HCT116 (cell line): ENCODE data around the gene SERPINI2. TPM values are rescaled to one million over a fixed set of nuclear protein-coding genes. Genes with fewer than 3 reads are reported as not detected.

Source experiments
- ATAC-seq: fragments of 200-7000 bp; cut with Tn5 transposase; 2 replicates; pipeline ENCODE4 v1.9.1; 2020; ENCODE audit warnings: mild to moderate bottlenecking, moderate library complexity
- BruUV-seq: library from RNA; stranded (reverse); fragments of 400-500 nt; replicated peaks from 2 replicates; lab custom pipeline; 2021; lab: Mats Ljungman, UMichigan
- CTCF ChIA-PET: fragments of 300-600 bp; sonication (Branson Sonifier 250); formaldehyde crosslinking; loops from one replicate; lab custom pipeline; 2021; ENCODE audit warnings: antibody characterized with exemption; lab: Charles Lee
- POLR2A ChIA-PET: fragments of 300-600, 350-600 bp; sonication (Branson Sonifier 250); formaldehyde crosslinking; loops from one replicate; lab custom pipeline; 2021; ENCODE audit warnings: antibody characterized with exemption; lab: Charles Lee
- RAD21 ChIA-PET, 2 experiments: fragments of 300-600 bp; sonication (Branson Sonifier 250); formaldehyde crosslinking; loops; one replicate each; lab custom pipeline; 2023; ENCODE audit warnings: low total read pairs in 2 of 2; ENCODE audit not compliant: uncharacterized antibody in 2 of 2, unreplicated experiment in 2 of 2, low non-redundant PET in 1 of 2; lab: Charles Lee
- DNase-seq: peaks from one replicate; pipeline ENCODE4 v3.0.0-alpha.2; 2010; ENCODE audit warnings: low read depth, low spot score
- H2AFZ ChIP-seq: fragments of 200-600 bp; shearing (Covaris generic), sonication (generic); 2 replicates; pipeline ENCODE4 v1.6.1; 2017; ENCODE audit warnings: low read depth, mixed run types, mixed read lengths, antibody characterized with exemption, low read length; ENCODE audit not compliant: poor library complexity, severe bottlenecking
- H3K27ac ChIP-seq: 2 replicates; pipeline ENCODE4 v1.5.1; 2012; ENCODE audit warnings: low read depth, low read length
- H3K27me3 ChIP-seq: fragments of 200-600 bp; sonication (generic); 2 replicates; pipeline ENCODE4 v1.6.1; 2016; ENCODE audit warnings: mixed run types, low read length, mixed read lengths; ENCODE audit not compliant: insufficient read depth
- H3K36me3 ChIP-seq, 2 experiments: fragments of 200-500 bp in 1 of 2; fragments of 200-600 bp in 1 of 2; sonication (Bioruptor generic) in 1 of 2; sonication (generic) in 1 of 2; 2 replicates each; pipeline versions ENCODE4 v1.5.1 to v1.6.1; 2014 to 2016; ENCODE audit warnings: low read length in 2 of 2, inconsistent platforms in 1 of 2, mixed read lengths in 1 of 2, mixed run types in 1 of 2; ENCODE audit not compliant: insufficient read depth in 2 of 2, control insufficient read depth in 1 of 2
- H3K4me1 ChIP-seq, 2 experiments: fragments of 200-600 bp in 1 of 2; sonication (generic) in 1 of 2; 2 replicates each; pipeline versions ENCODE4 v1.5.1 to v1.6.1; 2012 to 2017; ENCODE audit warnings: low read length in 2 of 2, inconsistent platforms in 1 of 2, mild to moderate bottlenecking in 1 of 2, mixed read lengths in 1 of 2, mixed run types in 1 of 2, moderate library complexity in 1 of 2; ENCODE audit not compliant: insufficient read depth in 2 of 2, control insufficient read depth in 1 of 2
- H3K4me2 ChIP-seq: fragments of 200-600 bp; sonication (generic); 2 replicates; pipeline ENCODE4 v1.6.1; 2017; ENCODE audit warnings: mixed run types, low read length, mixed read lengths
- H3K4me3 ChIP-seq, 2 experiments: fragments of 200-600 bp in 1 of 2; sonication (generic) in 1 of 2; replicated peaks in 1 of 2; 2 replicates each; pipeline ENCODE4 v1.5.1; 2011 to 2016; ENCODE audit warnings: low read length in 2 of 2, control low read depth in 1 of 2, low read depth in 1 of 2, mild to moderate bottlenecking in 1 of 2, mixed read lengths in 1 of 2, mixed run types in 1 of 2
- H3K79me2 ChIP-seq: fragments of 200-600 bp; sonication (generic); 2 replicates; pipeline ENCODE4 v1.6.1; 2017; ENCODE audit warnings: mild to moderate bottlenecking, mixed run types, low read length, moderate library complexity, mixed read lengths; ENCODE audit not compliant: insufficient read depth
- H3K9ac ChIP-seq: fragments of 200-600 bp; sonication (generic); 2 replicates; pipeline ENCODE4 v1.6.1; 2016; ENCODE audit warnings: low read length, mixed read lengths
- H3K9me2 ChIP-seq: fragments of 200-600 bp; sonication (generic), shearing (Covaris generic); 2 replicates; pipeline ENCODE4 v1.6.1; 2017; ENCODE audit warnings: mixed run types, mild to moderate bottlenecking, moderate library complexity; ENCODE audit not compliant: insufficient read depth
- H3K9me3 ChIP-seq, 2 experiments: fragments of 200-500 bp in 1 of 2; fragments of 200-600 bp in 1 of 2; sonication (Bioruptor generic) in 1 of 2; sonication (generic) in 1 of 2; 2 replicates each; pipeline ENCODE4 v1.6.1; 2014 to 2017; ENCODE audit warnings: low read length in 2 of 2, mixed read lengths in 2 of 2, inconsistent platforms in 1 of 2, low read depth in 1 of 2, mild to moderate bottlenecking in 1 of 2, mixed run types in 1 of 2, moderate library complexity in 1 of 2; ENCODE audit not compliant: control insufficient read depth in 1 of 2, insufficient read depth in 1 of 2
- H4K20me1 ChIP-seq: fragments of 200-600 bp; sonication (generic), shearing (Covaris generic); 2 replicates; pipeline ENCODE4 v1.6.1; 2017; ENCODE audit warnings: mixed run types, mild to moderate bottlenecking, moderate library complexity; ENCODE audit not compliant: insufficient read depth
- CBX3 ChIP-seq: IDR thresholded peaks from 2 replicates; pipeline ENCODE4 v1.6.1; 2012; ENCODE audit warnings: low read depth
- CTCF ChIP-seq, 3 experiments: fragments of 200-600 bp in 1 of 3; sonication (generic) in 1 of 3; IDR thresholded peaks in 2 of 3; conservative IDR thresholded peaks in 1 of 3; 2 replicates each; pipeline ENCODE4 v1.5.1; 2012 to 2017; ENCODE audit warnings: low read depth in 2 of 3, low read length in 2 of 3, antibody characterized with exemption in 1 of 3, borderline replicate concordance in 1 of 3, control low read depth in 1 of 3, mild to moderate bottlenecking in 1 of 3, mixed read lengths in 1 of 3, mixed run types in 1 of 3, moderate library complexity in 1 of 3; ENCODE audit not compliant: insufficient read depth in 1 of 3
- EZH2phosphoT487 ChIP-seq: fragments of 200-600 bp; IDR thresholded peaks from 2 replicates; pipeline ENCODE4 v1.6.1; 2018; ENCODE audit warnings: antibody characterized with exemption, borderline replicate concordance
- MAX ChIP-seq: IDR thresholded peaks from 2 replicates; pipeline ENCODE4 v1.6.1; 2012
- RAD21 ChIP-seq: IDR thresholded peaks from 2 replicates; pipeline ENCODE4 v1.6.1; 2012; ENCODE audit warnings: low read depth, mild to moderate bottlenecking
- intact Hi-C: fragments of 100-400 bp; cut with micrococcal nuclease; formaldehyde crosslinking; loops from 2 replicates; pipeline ENCODE4 v1.10.0; 2022
- total RNA-seq: library from RNA; stranded (reverse); gene quantifications from one replicate; pipeline ENCODE4 v1.2.1, GENCODE V29; 2021; ENCODE audit not compliant: unreplicated experiment

SERPINI2 gene
- total RNA-seq, 1 experiment from 2014 or later, result 0.27 TPM

GRCh38 chr3:167396075-167396474 is 77.8 kb downstream of the SERPINI2 start (continued):
- TF ChIP-seq EZH2phosphoT487 (no peak), CTCF (IDR thresholded peaks at IDR 0.05 in 2 of 3, conservative IDR thresholded peaks at IDR 0.05 in 1 of 3; ENCODE audit: borderline replicate concordance in 1 of 3, insufficient read depth in 1 of 3, low read depth in 2 of 3, low read length in 2 of 3) (no peak), CBX3 (no peak)

GRCh38 chr3:167394003-167394402 is 79.8 kb downstream of the SERPINI2 start:
- RAD21 ChIA-PET, result no interaction called here
- Histone ChIP-seq H3K27ac (no peak overlapping the region), H2AFZ (peak overlapping the region; percentile 48), H3K36me3 (no peaks in the 10 kb centered on the region), H3K9me2 (no peaks in the 10 kb centered on the region), H4K20me1 (no peaks in the 10 kb centered on the region), H3K79me2 (no peaks in the 10 kb centered on the region), H3K27me3 (no peaks in the 10 kb centered on the region), H3K4me2 (no peak overlapping the region), H3K9ac (no peak overlapping the region), H3K4me1 (no peaks in the 10 kb centered on the region), H3K9me3 (no peaks in the 10 kb centered on the region), H3K4me3 (no peak overlapping the region)
- DNase-seq (no peak), ATAC-seq (no peak)
- POLR2A ChIA-PET, result no interaction called here
- CTCF ChIA-PET, result interaction anchor here (0.6 to 2.6 kb wide), 4 partner anchors 14 to 647 kb away, joined by 3 to 11 read pairs (median 6); partner anchors contain the start of gene ZBBX
- peak in 1 of 3 experiments; percentile 26; a peak in 2 of 6 replicates for TF ChIP-seq CTCF (IDR thresholded peaks at IDR 0.05 in 2 of 3, conservative IDR thresholded peaks at IDR 0.05 in 1 of 3; ENCODE audit: borderline replicate concordance in 1 of 3, insufficient read depth in 1 of 3, low read depth in 2 of 3, low read length in 2 of 3)
- TF ChIP-seq RAD21, result peak; percentile 43
- no peak for TF ChIP-seq MAX
- intact Hi-C loops, result no loop called here
- BruUV-seq, result no TSS peak

Other genes with a start within 250 kb of the SERPINI2 start
- gene ZBBX, start 93.7 kb downstream of the SERPINI2 start, total RNA-seq, result 0.81 TPM
- 0.34 TPM for gene WDR49, start 179.9 kb upstream of the SERPINI2 start, total RNA-seq